ENCODE measurements around the gene ZNF689.

Gene ZNF689

GRCh38 chr16:30654856-30655255 is 44.7 kb upstream of the ZNF689 start:
- Histone ChIP-seq H3K9ac (ENCODE audit: low read length) (no peak overlapping the region), H3F3A (ENCODE audit: insufficient read depth, low read length) (no peaks in the 10 kb centered on the region), H3K4me1 (ENCODE audit: insufficient read depth, low read length, severe bottlenecking) (peaks cover 22% of the 10 kb centered on the region), H2AFZ (ENCODE audit: low read length) (no peak overlapping the region), H3K9me2 (ENCODE audit: low read depth, low read length) (no peaks in the 10 kb centered on the region), H3K27ac (ENCODE audit: low read depth, low read length, poor library complexity, severe bottlenecking) (no peak overlapping the region), H3K79me2 (ENCODE audit: insufficient read depth, low read length) (no peaks in the 10 kb centered on the region), H3K4me2 (ENCODE audit: low read length) (no peak overlapping the region), H3K36me3 (ENCODE audit: insufficient read depth, low read length) (peaks cover 48% of the 10 kb centered on the region), H3K4me3 (ENCODE audit: low read depth, low read length, poor library complexity, severe bottlenecking) (no peak overlapping the region), H3K9me3 (ENCODE audit: low read length) (no peaks in the 10 kb centered on the region), H4K20me1 (ENCODE audit: insufficient read depth, low read length) (no peaks in the 10 kb centered on the region), H3K27me3 (ENCODE audit: insufficient read depth, low read length) (no peaks in the 10 kb centered on the region)
- TF ChIP-seq EZH2 (IDR thresholded peaks at IDR 0.05; ENCODE audit: borderline replicate concordance, low read length) (no peak), CTCF (IDR thresholded peaks at IDR 0.05; ENCODE audit: low read length) (no peak)

GRCh38 chr16:30652718-30653117 is 42.5 kb upstream of the ZNF689 start:
- Histone ChIP-seq H3K27ac (ENCODE audit: low read depth, low read length, poor library complexity, severe bottlenecking) (no peak overlapping the region), H3K27me3 (ENCODE audit: insufficient read depth, low read length) (no peaks in the 10 kb centered on the region), H3F3A (ENCODE audit: insufficient read depth, low read length) (no peaks in the 10 kb centered on the region), H3K79me2 (ENCODE audit: insufficient read depth, low read length) (no peaks in the 10 kb centered on the region), H3K9me3 (ENCODE audit: low read length) (no peaks in the 10 kb centered on the region), H3K4me1 (ENCODE audit: insufficient read depth, low read length, severe bottlenecking) (peaks cover 26% of the 10 kb centered on the region), H4K20me1 (ENCODE audit: insufficient read depth, low read length) (no peaks in the 10 kb centered on the region), H3K4me3 (ENCODE audit: low read depth, low read length, poor library complexity, severe bottlenecking) (no peak overlapping the region), H2AFZ (ENCODE audit: low read length) (no peak overlapping the region), H3K9ac (ENCODE audit: low read length) (no peak overlapping the region; the same call in 1 of the 2 replicates), H3K9me2 (ENCODE audit: low read depth, low read length) (no peaks in the 10 kb centered on the region), H3K4me2 (ENCODE audit: low read length) (no peak overlapping the region), H3K36me3 (ENCODE audit: insufficient read depth, low read length) (peaks cover 48% of the 10 kb centered on the region)
- TF ChIP-seq CTCF (IDR thresholded peaks at IDR 0.05; ENCODE audit: low read length), result no peak
- no peak for TF ChIP-seq EZH2 (IDR thresholded peaks at IDR 0.05; ENCODE audit: borderline replicate concordance, low read length)

- Histone ChIP-seq H3K4me1 (ENCODE audit: insufficient read depth, low read length, severe bottlenecking) (peaks cover 18% of the 10 kb centered on the region), H3K9me2 (ENCODE audit: low read depth, low read length) (no peaks in the 10 kb centered on the region), H3K4me2 (ENCODE audit: low read length) (peak overlapping the region; percentile 97), H3K27ac (ENCODE audit: low read depth, low read length, poor library complexity, severe bottlenecking) (peak overlapping the region; percentile 78), H3K36me3 (ENCODE audit: insufficient read depth, low read length) (peaks cover 42% of the 10 kb centered on the region), H3K9ac (ENCODE audit: low read length) (peak overlapping the region; percentile 97), H3K27me3 (ENCODE audit: insufficient read depth, low read length) (no peaks in the 10 kb centered on the region), H2AFZ (ENCODE audit: low read length) (no peak overlapping the region), H3F3A (ENCODE audit: insufficient read depth, low read length) (no peaks in the 10 kb centered on the region), H3K9me3 (ENCODE audit: low read length) (no peaks in the 10 kb centered on the region), H4K20me1 (ENCODE audit: insufficient read depth, low read length) (no peaks in the 10 kb centered on the region), H3K4me3 (ENCODE audit: low read depth, low read length, poor library complexity, severe bottlenecking) (peak overlapping the region; percentile 86), H3K79me2 (ENCODE audit: insufficient read depth, low read length) (no peaks in the 10 kb centered on the region)
- no peak for TF ChIP-seq CTCF (IDR thresholded peaks at IDR 0.05; ENCODE audit: low read length)
- TF ChIP-seq EZH2 (IDR thresholded peaks at IDR 0.05; ENCODE audit: borderline replicate concordance, low read length), result no peak
These were observed 41.8 kb upstream of the ZNF689 start for GRCh38 chr16:30652005-30652296.
